Upper lobe of right lung (tissue), 1 donor: Measurements from ENCODE around the gene BUD31. TPM values are rescaled to one million over a fixed set of nuclear protein-coding genes. Genes with fewer than 3 reads are reported as not detected.

Source experiments
- ATAC-seq: fragments of 200-7000 bp; cut with Tn5 transposase; one replicate; pipeline ENCODE4 v1.9.1; 2020; ENCODE audit warnings: mild to moderate bottlenecking, moderate library complexity
- DNase-seq: peaks from one replicate; pipeline ENCODE4 v3.0.0-alpha.2; 2020
- H3K27ac ChIP-seq: fragments of 200-600 bp; one replicate; pipeline ENCODE4 v1.8.0; 2022
- H3K27me3 ChIP-seq: fragments of 200-600 bp; one replicate; pipeline ENCODE4 v1.8.0; 2022; ENCODE audit warnings: mild to moderate bottlenecking
- H3K36me3 ChIP-seq: fragments of 200-600 bp; one replicate; pipeline ENCODE4 v1.8.0; 2022
- H3K4me1 ChIP-seq: fragments of 200-600 bp; one replicate; pipeline ENCODE4 v1.8.0; 2022
- H3K4me3 ChIP-seq: fragments of 200-600 bp; one replicate; pipeline ENCODE4 v1.8.0; 2022; ENCODE audit warnings: mild to moderate bottlenecking
- H3K9me3 ChIP-seq: fragments of 200-600 bp; one replicate; pipeline ENCODE4 v1.8.0; 2022
- CTCF ChIP-seq: fragments of 200-600 bp; IDR thresholded peaks from one replicate; pipeline ENCODE4 v1.8.0; 2022; ENCODE audit warnings: antibody characterized with exemption
- intact Hi-C: fragments of 100-400 bp; cut with DNase I; formaldehyde crosslinking; loops from one replicate; pipeline ENCODE4 v1.11.0; 2022
- total RNA-seq: library from RNA; stranded (reverse); fragmentation: NEBNext Ultra II Directional; extraction: Animal tissue kit (Norgen Biotek cat#: 25700); gene quantifications from one replicate; pipeline ENCODE4 v1.2.1, GENCODE V29; 2021
- donor health status: DM: no; HTN: yes; CAD: no; lungs with severe emphysema.

BUD31 gene
- total RNA-seq, 1 donor from 2014 or later: 72.0 TPM

- intact Hi-C loops: no loop called here
- ATAC-seq (no peak), DNase-seq (no peak)
- Histone ChIP-seq H3K36me3 (peaks cover 89% of the 10 kb centered on the region), H3K4me3 (no peak overlapping the region), H3K9me3 (no peaks in the 10 kb centered on the region), H3K27ac (no peak overlapping the region), H3K4me1 (peaks cover 18% of the 10 kb centered on the region), H3K27me3 (no peaks in the 10 kb centered on the region)
- TF ChIP-seq CTCF: no peak
These were observed 13.0 kb upstream of the BUD31 start for GRCh38 chr7:99395616-99396327.

GRCh38 chr7:99396418-99397296, 12.1 kb upstream of the BUD31 start:
- ATAC-seq (no peak), DNase-seq (no peak)
- Histone ChIP-seq H3K9me3 (no peaks in the 10 kb centered on the region), H3K36me3 (peaks cover 87% of the 10 kb centered on the region), H3K4me3 (no peak overlapping the region), H3K4me1 (peaks cover 18% of the 10 kb centered on the region), H3K27ac (no peak overlapping the region), H3K27me3 (no peaks in the 10 kb centered on the region)
- no peak for TF ChIP-seq CTCF
- intact Hi-C loops: no loop called here

GRCh38 chr7:99397297-99397983, 11.3 kb upstream of the BUD31 start:
- no peak for TF ChIP-seq CTCF
- no peak overlapping the region for H3K4me3 ChIP-seq
- intact Hi-C loops: no loop called here
- no peak for DNase-seq
- peaks cover 86% of the 10 kb centered on the region for H3K36me3 ChIP-seq
- no peak for ATAC-seq
- H3K9me3 ChIP-seq: no peaks in the 10 kb centered on the region
- H3K4me1 ChIP-seq: peaks cover 13% of the 10 kb centered on the region
- H3K27me3 ChIP-seq: no peaks in the 10 kb centered on the region
- no peak overlapping the region for H3K27ac ChIP-seq

- H3K4me3 ChIP-seq: no peak overlapping the region
- H3K4me1 ChIP-seq: peaks cover 9% of the 10 kb centered on the region
- no peak for DNase-seq
- no peak for ATAC-seq
- H3K27me3 ChIP-seq: no peaks in the 10 kb centered on the region
- H3K36me3 ChIP-seq: peaks cover 94% of the 10 kb centered on the region
- no peak for TF ChIP-seq CTCF
- no peak overlapping the region for H3K27ac ChIP-seq
- H3K9me3 ChIP-seq: no peaks in the 10 kb centered on the region
- intact Hi-C loops: no loop called here
These were observed 9.8 kb upstream of the BUD31 start for GRCh38 chr7:99398891-99399445.

GRCh38 chr7:99399597-99399996, 9.2 kb upstream of the BUD31 start:
- Histone ChIP-seq H3K27me3 (no peaks in the 10 kb centered on the region), H3K4me3 (no peak overlapping the region), H3K36me3 (peaks cover 88% of the 10 kb centered on the region), H3K9me3 (no peaks in the 10 kb centered on the region), H3K27ac (no peak overlapping the region), H3K4me1 (peaks cover 13% of the 10 kb centered on the region)
- DNase-seq: no peak
- intact Hi-C loops: no loop called here
- peak; percentile 69 for ATAC-seq
- peak; percentile 18 for TF ChIP-seq CTCF
